ENCODE results near the gene MAD1L1. TPM values are rescaled to one million over a fixed set of nuclear protein-coding genes. Genes with fewer than 3 reads are reported as not detected.

Gene MAD1L1
- total RNA-seq, 1 experiment from 2014 or later, result 43.8 TPM

DNA sequence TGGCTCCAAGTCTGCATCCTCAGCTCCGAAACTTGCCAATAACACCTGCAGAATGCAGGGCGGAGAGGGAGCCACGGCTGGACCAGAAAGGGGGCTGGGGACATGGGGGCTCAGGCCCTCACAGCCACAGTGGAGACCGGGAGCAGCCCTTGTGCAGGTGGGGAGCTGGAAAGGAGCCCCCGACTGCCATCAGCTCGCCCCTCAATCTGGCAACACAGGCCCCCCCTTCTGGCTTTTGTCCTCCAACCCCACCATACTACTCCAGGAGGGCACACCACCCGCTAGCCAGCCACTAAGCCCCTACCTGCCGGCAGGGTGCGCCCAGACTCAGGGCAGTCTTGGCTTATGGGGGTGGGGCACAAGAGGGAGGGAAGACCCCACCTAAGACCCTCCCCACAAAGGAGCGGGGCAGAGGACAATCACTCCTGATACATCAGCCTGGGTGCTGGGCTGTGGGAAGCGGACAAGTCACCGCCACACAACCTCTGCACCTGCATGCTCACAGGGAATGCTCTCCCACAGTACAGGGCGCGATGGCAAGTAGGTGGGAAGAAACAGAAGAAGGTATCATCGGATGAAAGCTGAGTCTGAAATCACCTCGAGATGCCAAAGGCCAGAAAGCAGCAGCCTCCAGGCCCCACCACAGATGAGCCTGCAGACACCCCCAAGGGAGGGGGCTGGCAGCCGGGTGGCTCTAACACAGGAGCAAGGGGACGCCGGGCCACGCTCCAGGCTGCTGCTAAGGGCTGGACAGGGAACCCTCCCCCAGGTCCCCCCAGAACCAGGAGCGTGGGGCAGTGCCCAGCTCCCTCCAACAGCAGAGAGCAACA is 297.4 kb downstream of the MAD1L1 start:
- Mint-ChIP-seq H3K4me1 (no peaks in the 10 kb centered on the region), H3K27me3 (ENCODE audit: low read depth) (peaks cover 2% of the 10 kb centered on the region; the same call in 1 of the 2 replicates), H3K4me3 (no peak overlapping the region), H3K9me3 (peaks cover 16% of the 10 kb centered on the region), H3K27ac (no peak overlapping the region), H3K36me3 (peaks cover 36% of the 10 kb centered on the region)
- no peak for ATAC-seq
- CTCF ChIA-PET, result no interaction called here
- POLR2A ChIA-PET, result no interaction called here
- no peak for DNase-seq (ENCODE audit: low spot score)
- TF ChIP-seq, protein P1, sequence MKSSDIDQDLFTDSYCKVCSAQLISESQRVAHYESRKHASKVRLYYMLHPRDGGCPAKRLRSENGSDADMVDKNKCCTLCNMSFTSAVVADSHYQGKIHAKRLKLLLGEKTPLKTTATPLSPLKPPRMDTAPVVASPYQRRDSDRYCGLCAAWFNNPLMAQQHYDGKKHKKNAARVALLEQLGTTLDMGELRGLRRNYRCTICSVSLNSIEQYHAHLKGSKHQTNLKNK (CRISPR knock-in tag; IDR thresholded peaks at IDR 0.05), result no peak
- TF ChIP-seq, protein P2, sequence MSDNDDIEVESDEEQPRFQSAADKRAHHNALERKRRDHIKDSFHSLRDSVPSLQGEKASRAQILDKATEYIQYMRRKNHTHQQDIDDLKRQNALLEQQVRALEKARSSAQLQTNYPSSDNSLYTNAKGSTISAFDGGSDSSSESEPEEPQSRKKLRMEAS (CRISPR knock-in tag; IDR thresholded peaks at IDR 0.05), result no peak
- TF ChIP-seq RORB (CRISPR knock-in tag; IDR thresholded peaks at IDR 0.05), result no peak
- TF ChIP-seq, protein P3, sequence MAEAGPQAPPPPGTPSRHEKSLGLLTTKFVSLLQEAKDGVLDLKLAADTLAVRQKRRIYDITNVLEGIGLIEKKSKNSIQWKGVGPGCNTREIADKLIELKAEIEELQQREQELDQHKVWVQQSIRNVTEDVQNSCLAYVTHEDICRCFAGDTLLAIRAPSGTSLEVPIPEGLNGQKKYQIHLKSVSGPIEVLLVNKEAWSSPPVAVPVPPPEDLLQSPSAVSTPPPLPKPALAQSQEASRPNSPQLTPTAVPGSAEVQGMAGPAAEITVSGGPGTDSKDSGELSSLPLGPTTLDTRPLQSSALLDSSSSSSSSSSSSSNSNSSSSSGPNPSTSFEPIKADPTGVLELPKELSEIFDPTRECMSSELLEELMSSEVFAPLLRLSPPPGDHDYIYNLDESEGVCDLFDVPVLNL (CRISPR knock-in tag; IDR thresholded peaks at IDR 0.05; ENCODE audit: borderline replicate concordance, low read depth), result no peak
- TF ChIP-seq, protein P4, sequence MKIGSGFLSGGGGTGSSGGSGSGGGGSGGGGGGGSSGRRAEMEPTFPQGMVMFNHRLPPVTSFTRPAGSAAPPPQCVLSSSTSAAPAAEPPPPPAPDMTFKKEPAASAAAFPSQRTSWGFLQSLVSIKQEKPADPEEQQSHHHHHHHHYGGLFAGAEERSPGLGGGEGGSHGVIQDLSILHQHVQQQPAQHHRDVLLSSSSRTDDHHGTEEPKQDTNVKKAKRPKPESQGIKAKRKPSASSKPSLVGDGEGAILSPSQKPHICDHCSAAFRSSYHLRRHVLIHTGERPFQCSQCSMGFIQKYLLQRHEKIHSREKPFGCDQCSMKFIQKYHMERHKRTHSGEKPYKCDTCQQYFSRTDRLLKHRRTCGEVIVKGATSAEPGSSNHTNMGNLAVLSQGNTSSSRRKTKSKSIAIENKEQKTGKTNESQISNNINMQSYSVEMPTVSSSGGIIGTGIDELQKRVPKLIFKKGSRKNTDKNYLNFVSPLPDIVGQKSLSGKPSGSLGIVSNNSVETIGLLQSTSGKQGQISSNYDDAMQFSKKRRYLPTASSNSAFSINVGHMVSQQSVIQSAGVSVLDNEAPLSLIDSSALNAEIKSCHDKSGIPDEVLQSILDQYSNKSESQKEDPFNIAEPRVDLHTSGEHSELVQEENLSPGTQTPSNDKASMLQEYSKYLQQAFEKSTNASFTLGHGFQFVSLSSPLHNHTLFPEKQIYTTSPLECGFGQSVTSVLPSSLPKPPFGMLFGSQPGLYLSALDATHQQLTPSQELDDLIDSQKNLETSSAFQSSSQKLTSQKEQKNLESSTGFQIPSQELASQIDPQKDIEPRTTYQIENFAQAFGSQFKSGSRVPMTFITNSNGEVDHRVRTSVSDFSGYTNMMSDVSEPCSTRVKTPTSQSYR (CRISPR knock-in tag; IDR thresholded peaks at IDR 0.05), result no peak

DNA sequence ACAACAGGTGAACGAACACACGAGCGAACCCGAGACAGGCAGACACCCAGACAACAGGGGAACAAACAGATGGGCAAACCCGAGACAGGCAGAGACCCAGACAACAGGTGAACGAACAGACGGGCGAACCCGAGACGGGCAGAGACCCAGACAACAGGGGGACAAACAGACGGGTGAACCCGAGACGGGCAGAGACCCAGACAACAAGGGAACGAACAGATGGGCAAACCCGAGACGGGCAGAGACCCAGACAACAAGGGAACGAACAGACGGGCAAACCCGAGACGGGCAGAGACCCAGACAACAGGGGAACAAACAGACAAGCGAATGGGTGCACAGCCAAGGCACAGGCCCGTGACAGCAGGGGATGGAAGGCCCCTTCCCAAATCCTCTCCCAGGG is 298.0 kb downstream of the MAD1L1 start:
- Mint-ChIP-seq H3K27ac (peak overlapping the region; percentile 56), H3K9me3 (peaks cover 16% of the 10 kb centered on the region), H3K4me1 (no peaks in the 10 kb centered on the region), H3K27me3 (ENCODE audit: low read depth) (peaks cover 2% of the 10 kb centered on the region; the same call in 1 of the 2 replicates), H3K4me3 (no peak overlapping the region), H3K36me3 (peaks cover 36% of the 10 kb centered on the region)
- ChIA-PET CTCF (no interaction called here), POLR2A (no interaction called here)
- no peak for DNase-seq (ENCODE audit: low spot score)
- no peak for ATAC-seq
- TF ChIP-seq ZBTB21 (CRISPR knock-in tag; IDR thresholded peaks at IDR 0.05; ENCODE audit: borderline replicate concordance) (no peak), ESRRA (CRISPR knock-in tag; IDR thresholded peaks at IDR 0.05; ENCODE audit: borderline replicate concordance) (no peak), TEAD1 (CRISPR knock-in tag; IDR thresholded peaks at IDR 0.05) (no peak), MXD4 (CRISPR knock-in tag; IDR thresholded peaks at IDR 0.05; ENCODE audit: borderline replicate concordance) (no peak), MYBL2 (CRISPR knock-in tag; IDR thresholded peaks at IDR 0.05) (no peak), TP53 (CRISPR knock-in tag; IDR thresholded peaks at IDR 0.05) (no peak), TCF7 (CRISPR knock-in tag; IDR thresholded peaks at IDR 0.05; ENCODE audit: low read depth) (no peak), FOXK1 (CRISPR knock-in tag; IDR thresholded peaks at IDR 0.05) (no peak), KAT7 (CRISPR knock-in tag; IDR thresholded peaks at IDR 0.05; ENCODE audit: borderline replicate concordance) (no peak), FOXJ3 (CRISPR knock-in tag; IDR thresholded peaks at IDR 0.05; ENCODE audit: borderline replicate concordance) (no peak), RELA (CRISPR knock-in tag; IDR thresholded peaks at IDR 0.05; ENCODE audit: borderline replicate concordance) (no peak)
- TF ChIP-seq, protein P5, sequence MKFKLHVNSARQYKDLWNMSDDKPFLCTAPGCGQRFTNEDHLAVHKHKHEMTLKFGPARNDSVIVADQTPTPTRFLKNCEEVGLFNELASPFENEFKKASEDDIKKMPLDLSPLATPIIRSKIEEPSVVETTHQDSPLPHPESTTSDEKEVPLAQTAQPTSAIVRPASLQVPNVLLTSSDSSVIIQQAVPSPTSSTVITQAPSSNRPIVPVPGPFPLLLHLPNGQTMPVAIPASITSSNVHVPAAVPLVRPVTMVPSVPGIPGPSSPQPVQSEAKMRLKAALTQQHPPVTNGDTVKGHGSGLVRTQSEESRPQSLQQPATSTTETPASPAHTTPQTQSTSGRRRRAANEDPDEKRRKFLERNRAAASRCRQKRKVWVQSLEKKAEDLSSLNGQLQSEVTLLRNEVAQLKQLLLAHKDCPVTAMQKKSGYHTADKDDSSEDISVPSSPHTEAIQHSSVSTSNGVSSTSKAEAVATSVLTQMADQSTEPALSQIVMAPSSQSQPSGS (CRISPR knock-in tag; IDR thresholded peaks at IDR 0.05; ENCODE audit: borderline replicate concordance, low read depth), result no peak
- TF ChIP-seq, protein P6, sequence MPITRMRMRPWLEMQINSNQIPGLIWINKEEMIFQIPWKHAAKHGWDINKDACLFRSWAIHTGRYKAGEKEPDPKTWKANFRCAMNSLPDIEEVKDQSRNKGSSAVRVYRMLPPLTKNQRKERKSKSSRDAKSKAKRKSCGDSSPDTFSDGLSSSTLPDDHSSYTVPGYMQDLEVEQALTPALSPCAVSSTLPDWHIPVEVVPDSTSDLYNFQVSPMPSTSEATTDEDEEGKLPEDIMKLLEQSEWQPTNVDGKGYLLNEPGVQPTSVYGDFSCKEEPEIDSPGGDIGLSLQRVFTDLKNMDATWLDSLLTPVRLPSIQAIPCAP (CRISPR knock-in tag; IDR thresholded peaks at IDR 0.05), result no peak
